Stimulated activated CD8-positive, alpha-beta memory T cell treated with anti-CD3 and anti-CD28 coated beads, Interleukin-7, amount 100 ng/mL, for 48 hours (primary cell): ENCODE measurements around the gene HOXB9.

Source experiments
- DNase-seq, 2 donors: peaks; one replicate each; pipeline ENCODE4 v3.0.0-alpha.2; 2020; ENCODE audit warnings: low read depth in 1 of 2; ENCODE audit errors: extremely low read depth in 1 of 2

Gene HOXB9

GRCh38 chr17:48588528-48588927 lies 37.6 kb downstream of the HOXB9 start:
- DNase-seq = no peak

GRCh38 chr17:48588074-48588415 lies 38.1 kb downstream of the HOXB9 start:
- DNase-seq = no peak

GRCh38 chr17:48587276-48588073 lies 38.7 kb downstream of the HOXB9 start:
- no peak for DNase-seq

- no peak for DNase-seq
Observed at GRCh38 chr17:48586355-48587258, 39.6 kb downstream of the HOXB9 start.

- DNase-seq = no peak
Observed at GRCh38 chr17:48584223-48584741, 41.9 kb downstream of the HOXB9 start.

- DNase-seq = no peak
Observed at GRCh38 chr17:48583708-48584222, 42.4 kb downstream of the HOXB9 start.

GRCh38 chr17:48582750-48583069 lies 43.4 kb downstream of the HOXB9 start:
- no peak for DNase-seq

GRCh38 chr17:48579760-48580554 lies 46.2 kb downstream of the HOXB9 start:
- no peak for DNase-seq

GRCh38 chr17:48579471-48579759 lies 46.7 kb downstream of the HOXB9 start:
- DNase-seq = no peak

GRCh38 chr17:48578616-48579470 lies 47.3 kb downstream of the HOXB9 start:
- DNase-seq = no peak

- peak in 1 of 2 donors; percentile 61 for DNase-seq
Observed at GRCh38 chr17:48577946-48578615, 48.1 kb downstream of the HOXB9 start, which contains the start of gene HOXB4. Gene HOXB4 (minus strand): TSS chr17:48578350. CDS start chr17:48578319, 31 bp downstream.

- DNase-seq = no peak
Observed at GRCh38 chr17:48577330-48577945, 48.7 kb downstream of the HOXB9 start.

GRCh38 chr17:48576479-48577309 lies 49.5 kb downstream of the HOXB9 start:
- no peak for DNase-seq

GRCh38 chr17:48575673-48576478 lies 50.3 kb downstream of the HOXB9 start:
- no peak for DNase-seq

- no peak for DNase-seq
Observed at GRCh38 chr17:48575066-48575582, 51.0 kb downstream of the HOXB9 start.

GRCh38 chr17:48574505-48575065 lies 51.6 kb downstream of the HOXB9 start:
- DNase-seq = no peak
